HepG2 (cell line): Measurements from ENCODE around the gene ATF3. TPM values are rescaled to one million over a fixed set of nuclear protein-coding genes. Genes with fewer than 3 reads are reported as not detected.

Experiments used
- ATAC-seq: fragments of 200-7000 bp; cut with Tn5 transposase; 3 replicates; pipeline ENCODE4 v1.9.1; 2020; ENCODE audit warnings: mild to moderate bottlenecking, moderate library complexity
- BruUV-seq: library from RNA; stranded (reverse); fragments of 400-500 nt; replicated peaks from 2 replicates; lab custom pipeline; 2021; lab: Mats Ljungman, UMichigan
- CTCF ChIA-PET: fragments of 300-600 bp; formaldehyde crosslinking; extraction: SDS; loops from one replicate; lab custom pipeline; 2021; ENCODE audit warnings: low total read pairs, inconsistent platforms, low intra/inter-chr PET ratio; lab: Yijun Ruan, JAX
- POLR2A ChIA-PET: fragments of 350-600 bp; sonication (Branson Sonifier 250); formaldehyde crosslinking; loops from one replicate; lab custom pipeline; 2020; ENCODE audit warnings: antibody characterized with exemption, inconsistent platforms; lab: Yijun Ruan, JAX
- DNase-seq: peaks from one replicate; pipeline ENCODE4 v3.0.0-alpha.2; 2015; ENCODE audit warnings: low spot score
- FAIRE-seq: peaks from 3 replicates; lab custom pipeline; 2011; peaks lifted over from hg19 to GRCh38; lab: Jason Lieb, UNC
- H2AFZ ChIP-seq: one replicate; pipeline ENCODE4 v1.6.1; 2011; ENCODE audit warnings: low read length, inconsistent platforms
- H3K27ac ChIP-seq: fragments of 300-600 bp; 3 replicates; pipeline ENCODE4 v1.8.0; 2011; ENCODE audit warnings: mixed run types, mild to moderate bottlenecking, mixed read lengths, low read length, inconsistent platforms; ENCODE audit not compliant: insufficient read depth; ENCODE audit errors: extremely low read length
- H3K27me3 ChIP-seq, 2 experiments: fragments of 200-600 bp in 1 of 2; 2 replicates in 1 of 2; 3 replicates in 1 of 2; pipeline versions ENCODE4 v1.6.0 to v1.8.0; 2011; ENCODE audit warnings: low read length in 2 of 2, mild to moderate bottlenecking in 2 of 2, moderate library complexity in 2 of 2, inconsistent platforms in 1 of 2; ENCODE audit not compliant: insufficient read depth in 2 of 2, control insufficient read depth in 1 of 2
- H3K36me3 ChIP-seq, 2 experiments: fragments of 200-600 bp in 1 of 2; replicated peaks in 1 of 2; 2 replicates in 1 of 2; 3 replicates in 1 of 2; pipeline versions ENCODE4 v1.5.1 to v1.8.0; 2011; ENCODE audit warnings: low read length in 2 of 2, inconsistent platforms in 1 of 2; ENCODE audit not compliant: insufficient read depth in 2 of 2, control insufficient read depth in 1 of 2
- H3K4me1 ChIP-seq: 2 replicates; pipeline ENCODE4 v1.5.1; 2012; ENCODE audit warnings: low read length, inconsistent platforms; ENCODE audit not compliant: insufficient read depth
- H3K4me2 ChIP-seq: 2 replicates; pipeline ENCODE4 v1.6.0; 2011; ENCODE audit warnings: low read depth, low read length, inconsistent platforms
- H3K4me3 ChIP-seq, 3 experiments: fragments of 200-600 bp in 1 of 3; sonication (generic), shearing (Covaris generic) in 1 of 3; replicated peaks in 1 of 3; 2 replicates each; pipeline ENCODE4 v1.5.1; 2011 to 2016; ENCODE audit warnings: low read length in 3 of 3, inconsistent platforms in 2 of 3, low read depth in 2 of 3, mild to moderate bottlenecking in 2 of 3, control low read depth in 1 of 3, mixed read lengths in 1 of 3; ENCODE audit not compliant: insufficient read depth in 1 of 3
- H3K79me2 ChIP-seq: one replicate; pipeline ENCODE4 v1.6.1; 2011; ENCODE audit warnings: low read length, inconsistent platforms; ENCODE audit not compliant: insufficient read depth
- H3K9ac ChIP-seq: 2 replicates; pipeline ENCODE4 v1.6.0; 2011; ENCODE audit warnings: mild to moderate bottlenecking, low read depth, low read length, inconsistent platforms; ENCODE audit not compliant: insufficient read depth
- H3K9me3 ChIP-seq: 2 replicates; pipeline ENCODE4 v1.5.1; 2012; ENCODE audit warnings: mild to moderate bottlenecking, low read length
- H4K20me1 ChIP-seq: 2 replicates; pipeline ENCODE4 v1.6.0; 2011; ENCODE audit warnings: inconsistent platforms, mild to moderate bottlenecking, low read length, moderate library complexity; ENCODE audit not compliant: insufficient read depth
- AGO1 ChIP-seq: fragments of 200-400 bp; formaldehyde crosslinking; IDR thresholded peaks from 2 replicates; pipeline ENCODE4 v1.6.1; 2017; ENCODE audit warnings: mild to moderate bottlenecking, low read depth, low read length, moderate library complexity; ENCODE audit not compliant: poor library complexity, severe bottlenecking
- CBX1 ChIP-seq: IDR thresholded peaks from one replicate; pipeline ENCODE4 v1.6.1; 2016; ENCODE audit warnings: antibody characterized with exemption, low read depth
- CEBPG ChIP-seq: IDR thresholded peaks from 2 replicates; pipeline ENCODE4 v1.6.1; 2016
- DMAP1 ChIP-seq: IDR thresholded peaks from 2 replicates; pipeline ENCODE4 v1.6.1; 2016
- FOXK2 ChIP-seq: fragments of 450-650 bp; IDR thresholded peaks from 2 replicates; pipeline ENCODE4 v1.6.1; 2016
- JUNB ChIP-seq: sonication (generic); formaldehyde crosslinking; IDR thresholded peaks from 2 replicates; pipeline ENCODE4 v1.8.0; 2022; ENCODE audit warnings: missing genetic modification reagents, mild to moderate bottlenecking, borderline replicate concordance
- MBNL3 ChIP-seq: fragments of 250-450 bp; sonication (Bioruptor Pico); conservative IDR thresholded peaks from 2 replicates; pipeline ENCODE4 v1.8.0; 2022; ENCODE audit warnings: mild to moderate bottlenecking, inconsistent platforms
- NFIB ChIP-seq: sonication (generic); formaldehyde crosslinking; IDR thresholded peaks from 2 replicates; pipeline ENCODE4 v1.9.0; 2021; ENCODE audit warnings: missing genetic modification reagents, mild to moderate bottlenecking, borderline replicate concordance
- POGK ChIP-seq: sonication (generic); formaldehyde crosslinking; conservative IDR thresholded peaks from 2 replicates; pipeline ENCODE4 v1.8.0; 2022; ENCODE audit warnings: mild to moderate bottlenecking, moderate library complexity, missing genetic modification reagents
- TFAP4 ChIP-seq: sonication (generic); IDR thresholded peaks from 2 replicates; pipeline ENCODE4 v1.6.1; 2016; ENCODE audit warnings: low read depth, borderline replicate concordance
- ZBTB39 ChIP-seq: sonication (generic); formaldehyde crosslinking; IDR thresholded peaks from 2 replicates; pipeline ENCODE4 v1.5.0; 2020; ENCODE audit warnings: missing genetic modification reagents
- ZC3H4 ChIP-seq: sonication (generic); formaldehyde crosslinking; IDR thresholded peaks from 2 replicates; pipeline ENCODE4 v1.4.0; 2020; ENCODE audit warnings: missing genetic modification reagents, borderline replicate concordance
- ZGPAT ChIP-seq: IDR thresholded peaks from 2 replicates; pipeline ENCODE4 v1.6.1; 2016; ENCODE audit warnings: mild to moderate bottlenecking
- ZNF468 ChIP-seq: sonication (generic); formaldehyde crosslinking; IDR thresholded peaks from 2 replicates; pipeline ENCODE4 v1.8.0; 2022; ENCODE audit warnings: mild to moderate bottlenecking, moderate library complexity, missing genetic modification reagents
- ZNF563 ChIP-seq: sonication (generic); formaldehyde crosslinking; IDR thresholded peaks from 2 replicates; pipeline ENCODE4 v1.8.0; 2022; ENCODE audit warnings: mild to moderate bottlenecking, moderate library complexity, missing genetic modification reagents
- ZNF724P ChIP-seq: sonication (generic); formaldehyde crosslinking; IDR thresholded peaks from 2 replicates; pipeline ENCODE4 v1.8.0; 2022; ENCODE audit warnings: missing genetic modification reagents, borderline replicate concordance
- ZNF775 ChIP-seq: sonication (generic); formaldehyde crosslinking; IDR thresholded peaks from 2 replicates; pipeline ENCODE4 v1.4.0; 2020; ENCODE audit warnings: missing genetic modification reagents, mild to moderate bottlenecking, moderate library complexity, borderline replicate concordance
- WGBS: methylation state at CpG from one replicate; pipeline ENCODE4 v1.1.6; 2017; ENCODE audit warnings: low lambda C conversion rate; 5-methylcytosine and 5-hydroxymethylcytosine counted together
- in situ Hi-C: cut with HindIII; loops from 2 replicates; pipeline ENCODE4 v1.10.0; 2017; ENCODE audit warnings: low pct_unique_long_range_greater_than_20kb; ENCODE audit not compliant: extremely low pct_ligation_motif_present
- intact Hi-C: fragments of 100-400 bp; cut with micrococcal nuclease; formaldehyde crosslinking; loops from one replicate; pipeline ENCODE4 v1.10.0; 2022; ENCODE audit not compliant: unreplicated experiment
- polyA plus RNA-seq, 8 experiments: library from polyadenylated mRNA; depleted of rRNA in 3 of 8; stranded (reverse) in 7 of 8; unstranded in 1 of 8; fragments of >200 nt; fragmentation: Illumina TruSeq in 4 of 8; extraction: Trizol in 4 of 8; gene quantifications; 2 replicates each; pipeline versions ENCODE4 v1.2.1 to v1.2.3, GENCODE V29; 2011 to 2016; ENCODE audit warnings: low read depth in 4 of 8, missing spikeins in 1 of 8, mixed read lengths in 1 of 8; ENCODE audit not compliant: insufficient read depth in 1 of 8
- total RNA-seq, 5 experiments: library from RNA; depleted of rRNA; stranded (reverse); fragments of >200 nt; fragmentation: Illumina TruSeq; extraction: Trizol; gene quantifications; 2 replicates each; pipeline ENCODE4 v1.2.3, GENCODE V29; 2016; ENCODE audit warnings: low read depth in 1 of 5
- TF ChIP-seq, protein P1 (sequence below): sonication (generic); formaldehyde crosslinking; IDR thresholded peaks from 2 replicates; pipeline ENCODE4 v1.8.0; 2022; ENCODE audit warnings: missing genetic modification reagents, mild to moderate bottlenecking, borderline replicate concordance

Gene ATF3
- total and polyA plus RNA-seq, 2 of the 13 experiments (the other 11 are each of a cell fraction or from before 2014, with no cell fraction given) = 5.0 to 13.0 TPM

- no peak overlapping the region for H3K9ac ChIP-seq
- no peak overlapping the region for H2AFZ ChIP-seq
- no peaks in the 10 kb centered on the region for H3K36me3 ChIP-seq
- H3K9me3 ChIP-seq = no peaks in the 10 kb centered on the region
- CTCF ChIA-PET = no interaction called here
- H3K4me1 ChIP-seq = peaks cover 11% of the 10 kb centered on the region
- H3K79me2 ChIP-seq = no peaks in the 10 kb centered on the region
- ATAC-seq (no peak), DNase-seq (no peak), FAIRE-seq (no peak)
- no peak overlapping the region for H3K4me3 ChIP-seq
- no peak overlapping the region for H3K4me2 ChIP-seq
- no TSS peak for BruUV-seq
- in situ Hi-C loops (no loop called here), intact Hi-C loops (loop anchor here (10.0 kb wide), 1 partner anchor 76 kb away; no protein-coding TSS in a partner anchor)
- H3K27me3 ChIP-seq = peaks cover 4 to 10% of the 10 kb centered on the region in 2 experiments; a peak in 3 of 5 replicates
- POLR2A ChIA-PET = no interaction called here
- no peaks in the 10 kb centered on the region for H4K20me1 ChIP-seq
- H3K27ac ChIP-seq = no peak overlapping the region
- WGBS = 36% methylated on average over 6 of the region's 6 CpGs
- TF ChIP-seq ZNF724P = no peak
- TF ChIP-seq ZNF775 (CRISPR knock-in tag) = no peak
- no peak for TF ChIP-seq CBX1
- TF ChIP-seq ZNF563 (CRISPR knock-in tag) = no peak
- no peak for TF ChIP-seq ZC3H4 (CRISPR knock-in tag)
- no peak for TF ChIP-seq POGK (CRISPR knock-in tag)
- no peak for TF ChIP-seq ZNF468 (CRISPR knock-in tag)
- TF ChIP-seq AGO1 = no peak
- TF ChIP-seq NFIB (CRISPR knock-in tag) = no peak
- TF ChIP-seq DMAP1 (CRISPR knock-in tag) = no peak
- TF ChIP-seq FOXK2 = no peak
- TF ChIP-seq CEBPG = no peak
- TF ChIP-seq TFAP4 = no peak
- TF ChIP-seq JUNB (CRISPR knock-in tag) = no peak
- TF ChIP-seq MBNL3 (CRISPR knock-in tag) = no peak
- TF ChIP-seq, protein P1, sequence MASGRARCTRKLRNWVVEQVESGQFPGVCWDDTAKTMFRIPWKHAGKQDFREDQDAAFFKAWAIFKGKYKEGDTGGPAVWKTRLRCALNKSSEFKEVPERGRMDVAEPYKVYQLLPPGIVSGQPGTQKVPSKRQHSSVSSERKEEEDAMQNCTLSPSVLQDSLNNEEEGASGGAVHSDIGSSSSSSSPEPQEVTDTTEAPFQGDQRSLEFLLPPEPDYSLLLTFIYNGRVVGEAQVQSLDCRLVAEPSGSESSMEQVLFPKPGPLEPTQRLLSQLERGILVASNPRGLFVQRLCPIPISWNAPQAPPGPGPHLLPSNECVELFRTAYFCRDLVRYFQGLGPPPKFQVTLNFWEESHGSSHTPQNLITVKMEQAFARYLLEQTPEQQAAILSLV (CRISPR knock-in tag) = no peak
- no peak for TF ChIP-seq ZBTB39 (CRISPR knock-in tag)
- TF ChIP-seq ZGPAT = no peak
Measured at GRCh38 chr1:212560933-212561460, 47.6 kb upstream of the ATF3 start.
